Mucosa of descending colon (tissue), 3 donors: ENCODE measurements around the gene ADRM1. TPM values are rescaled to one million over a fixed set of nuclear protein-coding genes. Genes with fewer than 3 reads are reported as not detected.

ENCODE experiments used
- ATAC-seq: fragments of 200-7000 bp; cut with Tn5 transposase; one replicate; pipeline ENCODE4 v1.9.1; 2020; ENCODE audit warnings: mild to moderate bottlenecking, moderate library complexity
- DNase-seq, 3 donors: peaks; one replicate each; pipeline ENCODE4 v3.0.0-alpha.2; 2020
- H3K36me3 ChIP-seq: fragments of 200-600 bp; one replicate; pipeline ENCODE4 v1.8.0; 2021; ENCODE audit warnings: low read depth, mild to moderate bottlenecking
- H3K4me1 ChIP-seq: fragments of 200-600 bp; one replicate; pipeline ENCODE4 v1.8.0; 2021; ENCODE audit warnings: low read depth, mild to moderate bottlenecking
- H3K4me3 ChIP-seq: fragments of 200-600 bp; one replicate; pipeline ENCODE4 v1.8.0; 2021; ENCODE audit warnings: mild to moderate bottlenecking
- H3K9me3 ChIP-seq: fragments of 200-600 bp; one replicate; pipeline ENCODE4 v1.8.0; 2021; ENCODE audit warnings: mild to moderate bottlenecking
- CTCF ChIP-seq: fragments of 200-600 bp; IDR thresholded peaks from one replicate; pipeline ENCODE4 v1.8.0; 2022; ENCODE audit warnings: antibody characterized with exemption, mild to moderate bottlenecking
- intact Hi-C, 2 donors: fragments of 100-400 bp; cut with DNase I in 1 of 2; cut with micrococcal nuclease in 1 of 2; formaldehyde crosslinking; loops; one replicate each; pipeline versions ENCODE4 v1.11.0 to v1.11.1; 2022; cut with DNase I, micrococcal nuclease
- total RNA-seq, 3 donors: library from RNA; stranded (reverse); fragmentation: NEBNext Ultra II Directional in 2 of 3; extraction: Animal tissue kit (Norgen Biotek cat#: 25700) in 2 of 3; gene quantifications; one replicate each; pipeline versions ENCODE4 v1.2.1 to v1.2.4, GENCODE V29; 2021 to 2023
- donor health status: DM: no; HTN: no; CAD: no; lungs with moderate emphysema.
- donor health status: DM: no; HTN: no; CAD: no.
- donor health status: DM: no; HTN: yes; CAD: no.

Gene ADRM1
- total RNA-seq, 3 donors from 2014 or later: 54.4 to 85.8 (median 77.6) TPM

GRCh38 chr20:62353289-62354030 lies 50.7 kb downstream of the ADRM1 start:
- Histone ChIP-seq H3K4me1 (peaks cover 13% of the 10 kb centered on the region), H3K9me3 (no peaks in the 10 kb centered on the region), H3K36me3 (no peaks in the 10 kb centered on the region), H3K4me3 (no peak overlapping the region)
- ATAC-seq (no peak), DNase-seq (no peak)
- intact Hi-C loops: no loop called here
- TF ChIP-seq CTCF: no peak

DNA sequence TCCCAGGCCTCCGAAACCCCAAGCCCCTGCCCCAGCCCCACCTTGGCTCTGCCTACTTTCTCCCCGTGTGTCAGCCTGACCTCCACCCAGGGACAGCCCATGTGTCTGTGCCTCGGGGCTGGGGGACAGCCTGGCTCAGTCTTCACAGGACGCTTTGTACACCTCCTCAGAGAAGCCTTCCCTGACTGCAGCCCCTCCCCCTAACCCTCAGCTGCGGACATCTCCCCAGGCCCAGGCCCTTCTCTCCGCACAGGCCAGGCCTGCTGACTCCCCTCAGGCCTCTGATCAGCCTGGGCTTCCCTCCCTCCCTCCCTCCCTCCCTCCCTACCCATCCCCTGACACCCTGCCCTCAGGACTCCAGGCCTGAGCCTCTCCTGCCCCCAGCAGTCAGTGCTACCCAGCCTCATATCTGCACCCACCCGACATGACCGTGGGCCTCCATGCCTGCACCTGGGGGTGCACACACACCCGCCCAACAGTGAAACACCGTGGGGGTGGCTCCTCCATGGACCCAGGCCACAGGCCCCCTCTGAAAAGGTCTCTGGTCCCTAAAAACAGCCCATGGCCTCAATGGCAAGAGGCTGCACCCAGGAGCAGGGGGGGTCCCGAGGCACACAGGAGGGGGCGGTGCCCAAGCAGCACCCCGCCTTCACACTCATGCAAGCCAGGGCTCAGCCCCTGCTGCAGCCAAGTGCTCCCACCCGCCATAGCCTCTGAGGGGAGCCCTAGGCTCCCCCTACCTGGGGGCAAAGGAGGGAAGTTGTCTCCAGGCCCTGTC lies 51.4 kb downstream of the ADRM1 start:
- no peak for TF ChIP-seq CTCF
- peaks cover 16% of the 10 kb centered on the region for H3K4me1 ChIP-seq
- ATAC-seq (no peak), DNase-seq (no peak)
- no peak overlapping the region for H3K4me3 ChIP-seq
- H3K9me3 ChIP-seq: no peaks in the 10 kb centered on the region
- no peaks in the 10 kb centered on the region for H3K36me3 ChIP-seq
- intact Hi-C loops: no loop called here

- TF ChIP-seq CTCF: no peak
- intact Hi-C loops: no loop called here
- Histone ChIP-seq H3K4me1 (peaks cover 16% of the 10 kb centered on the region), H3K9me3 (no peaks in the 10 kb centered on the region), H3K36me3 (no peaks in the 10 kb centered on the region), H3K4me3 (no peak overlapping the region)
- DNase-seq (no peak), ATAC-seq (no peak)
Observed at GRCh38 chr20:62354811-62355341, 52.1 kb downstream of the ADRM1 start.

DNA sequence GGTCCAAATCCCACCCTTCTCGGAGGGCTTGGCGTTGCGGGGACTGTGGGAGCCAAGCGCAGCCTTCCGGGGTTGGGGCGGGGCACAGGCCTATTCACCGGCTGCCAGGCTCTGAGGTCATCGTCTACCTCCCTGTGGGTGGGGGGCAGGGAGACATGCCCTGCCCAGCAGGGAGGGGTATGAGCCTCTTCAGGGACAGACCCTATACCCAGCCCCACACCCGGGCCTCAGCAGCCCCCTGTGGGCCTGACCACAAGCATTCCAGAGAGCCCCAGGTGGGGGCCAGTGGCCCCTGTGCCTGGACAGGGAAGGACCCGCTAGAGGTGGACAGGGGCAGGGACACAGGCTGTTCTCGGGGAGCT lies 52.7 kb downstream of the ADRM1 start:
- Histone ChIP-seq H3K4me1 (peaks cover 16% of the 10 kb centered on the region), H3K4me3 (no peak overlapping the region), H3K36me3 (no peaks in the 10 kb centered on the region), H3K9me3 (no peaks in the 10 kb centered on the region)
- no peak for TF ChIP-seq CTCF
- DNase-seq (no peak), ATAC-seq (peak; percentile 6)
- intact Hi-C loops: no loop called here

- H3K9me3 ChIP-seq: no peaks in the 10 kb centered on the region
- H3K36me3 ChIP-seq: no peaks in the 10 kb centered on the region
- no peak for TF ChIP-seq CTCF
- intact Hi-C loops: no loop called here
- DNase-seq (no peak), ATAC-seq (no peak)
- no peak overlapping the region for H3K4me3 ChIP-seq
- H3K4me1 ChIP-seq: peaks cover 16% of the 10 kb centered on the region
Observed at GRCh38 chr20:62355878-62356588, 53.2 kb downstream of the ADRM1 start.
